Hepatocyte (in vitro differentiated cells): ENCODE data around the gene PDSS2.

Experiments used
- EZH2phosphoT487 ChIP-seq: fragments of 200-600 bp; sonication (generic); IDR thresholded peaks from one replicate; pipeline ENCODE4 v1.6.1; 2018; ENCODE audit warnings: antibody characterized with exemption, mild to moderate bottlenecking, low read depth, moderate library complexity; ENCODE audit not compliant: unreplicated experiment, severe bottlenecking
- TF ChIP-seq, protein P1 (sequence below): fragments of 200-600 bp; sonication (generic); IDR thresholded peaks from 2 replicates; pipeline ENCODE4 v1.5.1; 2016; ENCODE audit warnings: antibody characterized with exemption, mild to moderate bottlenecking; ENCODE audit not compliant: poor library complexity

DNA sequence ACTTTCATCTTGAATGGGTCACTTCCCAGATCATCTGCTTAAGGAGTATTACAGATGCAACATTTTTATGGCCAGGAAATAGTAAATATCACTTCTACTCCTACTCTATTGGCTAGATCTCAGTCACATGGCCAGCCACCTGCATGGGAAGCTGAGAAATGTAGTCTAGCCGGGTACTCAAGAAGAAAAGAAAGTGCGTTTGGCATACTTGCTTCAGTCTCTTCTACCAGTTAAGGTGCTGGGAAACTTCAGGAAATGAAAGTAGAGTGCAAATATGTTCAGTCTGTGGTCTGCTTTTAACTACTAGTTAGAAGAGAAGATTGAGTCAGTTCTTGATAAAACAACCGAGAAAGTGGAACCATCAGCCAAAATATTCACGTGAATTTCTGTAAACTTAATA is 129.2 kb downstream of the PDSS2 start:
- TF ChIP-seq, protein P1, sequence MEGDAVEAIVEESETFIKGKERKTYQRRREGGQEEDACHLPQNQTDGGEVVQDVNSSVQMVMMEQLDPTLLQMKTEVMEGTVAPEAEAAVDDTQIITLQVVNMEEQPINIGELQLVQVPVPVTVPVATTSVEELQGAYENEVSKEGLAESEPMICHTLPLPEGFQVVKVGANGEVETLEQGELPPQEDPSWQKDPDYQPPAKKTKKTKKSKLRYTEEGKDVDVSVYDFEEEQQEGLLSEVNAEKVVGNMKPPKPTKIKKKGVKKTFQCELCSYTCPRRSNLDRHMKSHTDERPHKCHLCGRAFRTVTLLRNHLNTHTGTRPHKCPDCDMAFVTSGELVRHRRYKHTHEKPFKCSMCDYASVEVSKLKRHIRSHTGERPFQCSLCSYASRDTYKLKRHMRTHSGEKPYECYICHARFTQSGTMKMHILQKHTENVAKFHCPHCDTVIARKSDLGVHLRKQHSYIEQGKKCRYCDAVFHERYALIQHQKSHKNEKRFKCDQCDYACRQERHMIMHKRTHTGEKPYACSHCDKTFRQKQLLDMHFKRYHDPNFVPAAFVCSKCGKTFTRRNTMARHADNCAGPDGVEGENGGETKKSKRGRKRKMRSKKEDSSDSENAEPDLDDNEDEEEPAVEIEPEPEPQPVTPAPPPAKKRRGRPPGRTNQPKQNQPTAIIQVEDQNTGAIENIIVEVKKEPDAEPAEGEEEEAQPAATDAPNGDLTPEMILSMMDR, result no peak
- TF ChIP-seq EZH2phosphoT487, result no peak
